Small intestine (tissue), 7 donors: ENCODE data around the gene GPR152. TPM values are rescaled to one million over a fixed set of nuclear protein-coding genes. Genes with fewer than 3 reads are reported as not detected.

ENCODE experiments used
- DNase-seq, 2 donors: peaks; one replicate each; pipeline versions ENCODE4 v3.0.0 to v3.0.0-alpha.2; 2013
- FAIRE-seq: peaks from 2 replicates; lab custom pipeline; 2012; peaks lifted over from hg19 to GRCh38; lab: Jason Lieb, UNC
- H3K27ac ChIP-seq, 3 donors: one replicate each; pipeline ENCODE4 v1.5.1; 2013; ENCODE audit warnings: low read length in 2 of 3, mild to moderate bottlenecking in 2 of 3, control low read depth in 1 of 3, inconsistent platforms in 1 of 3, low read depth in 1 of 3, moderate library complexity in 1 of 3
- H3K27me3 ChIP-seq, 3 donors: one replicate each; pipeline ENCODE4 v1.6.1; 2013; ENCODE audit warnings: low read length in 3 of 3, inconsistent platforms in 1 of 3; ENCODE audit not compliant: control insufficient read depth in 3 of 3, insufficient read depth in 3 of 3
- H3K36me3 ChIP-seq, 3 donors: one replicate each; pipeline ENCODE4 v1.6.1; 2013; ENCODE audit warnings: low read length in 3 of 3, inconsistent platforms in 1 of 3, low read depth in 1 of 3, mild to moderate bottlenecking in 1 of 3, moderate library complexity in 1 of 3; ENCODE audit not compliant: control insufficient read depth in 3 of 3, insufficient read depth in 2 of 3
- H3K4me1 ChIP-seq, 3 donors: one replicate each; pipeline ENCODE4 v1.6.1; 2013; ENCODE audit warnings: low read length in 2 of 3, inconsistent platforms in 1 of 3, low read depth in 1 of 3, mild to moderate bottlenecking in 1 of 3, moderate library complexity in 1 of 3; ENCODE audit not compliant: control insufficient read depth in 3 of 3, insufficient read depth in 2 of 3
- H3K4me3 ChIP-seq, 3 donors: one replicate each; pipeline ENCODE4 v1.5.1; 2013; ENCODE audit warnings: low read length in 3 of 3, control low read depth in 1 of 3, inconsistent platforms in 1 of 3, low read depth in 1 of 3, mild to moderate bottlenecking in 1 of 3, moderate library complexity in 1 of 3
- H3K9me3 ChIP-seq, 2 donors: one replicate each; pipeline ENCODE4 v1.6.1; 2013; ENCODE audit warnings: low read depth in 1 of 2, low read length in 1 of 2; ENCODE audit not compliant: control insufficient read depth in 2 of 2, insufficient read depth in 1 of 2
- WGBS, 3 donors: extraction: QIAGEN DNeasy Blood & Tissue Kit; methylation state at CpG; one replicate each; pipeline ENCODE4 v1.1.7; 2013; 5-methylcytosine and 5-hydroxymethylcytosine counted together
- polyA plus RNA-seq, 4 donors: library from polyadenylated mRNA; stranded (reverse) in 3 of 4; unstranded in 1 of 4; fragments of 200-250 nt in 3 of 4; fragments of 120-200 nt in 1 of 4; gene quantifications; one replicate each; pipeline versions ENCODE4 v1.2.1 to v1.2.3, GENCODE V29; 2013
- donor health status: healthy with polysubstance abuse.
- donor health status: control.
- donor health status: control.
- donor health status: Bipolar disorder and iron deficiency.
- donor health status: healthy.

The GPR152 gene
- polyA plus RNA-seq, 4 donors, result 0.04 TPM; not detected in 3

GRCh38 chr11:67464411-67465188 is 12.1 kb upstream of the GPR152 start:
- H3K9me3 ChIP-seq, result no peaks in the 10 kb centered on the region
- H3K4me1 ChIP-seq, result peaks cover 2 to 36% (median 7%) of the 10 kb centered on the region in 3 donors
- DNase-seq (peak; percentile 92), FAIRE-seq (no peak)
- no peaks in the 10 kb centered on the region for H3K27me3 ChIP-seq
- peak overlapping the region; percentile 55 to 95 (median 84) for H3K4me3 ChIP-seq
- peaks cover 0 to 33% (median 0%) of the 10 kb centered on the region in 3 donors for H3K36me3 ChIP-seq
- WGBS, 3 donors, result 6 to 11% (median 10%) methylated on average over 37 to 56 of the region's 56 CpGs
- peak overlapping the region; percentile 88 to 95 (median 93) for H3K27ac ChIP-seq

GRCh38 chr11:67463680-67464410 is 11.3 kb upstream of the GPR152 start:
- H3K27me3 ChIP-seq, result no peaks in the 10 kb centered on the region

GRCh38 chr11:67463186-67463585 is 10.7 kb upstream of the GPR152 start:
- Histone ChIP-seq H3K9me3 (no peaks in the 10 kb centered on the region), H3K4me1 (peaks cover 2 to 32% (median 7%) of the 10 kb centered on the region in 3 donors), H3K27me3 (no peaks in the 10 kb centered on the region), H3K36me3 (peaks cover 0 to 35% (median 0%) of the 10 kb centered on the region in 3 donors), H3K4me3 (no peak overlapping the region), H3K27ac (no peak overlapping the region)
- WGBS, 3 donors, result 64 to 83% (median 77%) methylated on average over 10 of the region's 10 CpGs
- no peak for FAIRE-seq
- no peak for DNase-seq

More at GRCh38 chr11:67463680-67464410, 11.3 kb upstream of the GPR152 start:
- Histone ChIP-seq H3K4me3 (peak overlapping the region in 2 of 3 donors; percentile 84 to 95), H3K27ac (peak overlapping the region; percentile 73 to 95 (median 93)), H3K36me3 (peaks cover 0 to 34% (median 0%) of the 10 kb centered on the region in 3 donors), H3K9me3 (no peaks in the 10 kb centered on the region), H3K4me1 (peaks cover 2 to 34% (median 7%) of the 10 kb centered on the region in 3 donors)
- DNase-seq (peak in 1 of 2 donors; percentile 91), FAIRE-seq (no peak)
- WGBS, 3 donors, result 46 to 73% (median 61%) methylated on average over 19 to 20 of the region's 20 CpGs

- Histone ChIP-seq H3K27ac (no peak overlapping the region), H3K4me3 (no peak overlapping the region), H3K9me3 (no peaks in the 10 kb centered on the region), H3K36me3 (peaks cover 0 to 7% (median 0%) of the 10 kb centered on the region in 3 donors), H3K4me1 (no peaks in the 10 kb centered on the region), H3K27me3 (peaks cover 0 to 3% (median 0%) of the 10 kb centered on the region in 3 donors)
- DNase-seq, result no peak
- 88 to 94% (median 91%) methylated on average over 18 to 19 of the region's 19 CpGs for WGBS, 3 donors
- no peak for FAIRE-seq
Observed at GRCh38 chr11:67458266-67458665, 5.7 kb upstream of the GPR152 start.

- DNase-seq (no peak), FAIRE-seq (no peak)
- H3K27ac ChIP-seq, result no peak overlapping the region
- peaks cover 0 to 2% (median 0%) of the 10 kb centered on the region in 3 donors for H3K36me3 ChIP-seq
- peaks cover 0 to 3% (median 0%) of the 10 kb centered on the region in 3 donors for H3K27me3 ChIP-seq
- no peaks in the 10 kb centered on the region for H3K9me3 ChIP-seq
- no peaks in the 10 kb centered on the region for H3K4me1 ChIP-seq
- no peak overlapping the region for H3K4me3 ChIP-seq
- 91 to 95% (median 94%) methylated on average over 12 of the region's 12 CpGs for WGBS, 3 donors
Observed at GRCh38 chr11:67457453-67457852, 4.9 kb upstream of the GPR152 start.

- H3K27me3 ChIP-seq, result peaks cover 0 to 3% (median 0%) of the 10 kb centered on the region in 3 donors
- peaks cover 0 to 2% (median 0%) of the 10 kb centered on the region in 3 donors for H3K36me3 ChIP-seq
- no peak overlapping the region for H3K4me3 ChIP-seq
- H3K9me3 ChIP-seq, result no peaks in the 10 kb centered on the region
- FAIRE-seq (no peak), DNase-seq (no peak)
- H3K27ac ChIP-seq, result no peak overlapping the region
- WGBS, 3 donors, result 87 to 89% (median 89%) methylated on average over 21 to 25 of the region's 25 CpGs
- H3K4me1 ChIP-seq, result no peaks in the 10 kb centered on the region
Observed at GRCh38 chr11:67456068-67456705, 3.7 kb upstream of the GPR152 start.

- no peaks in the 10 kb centered on the region for H3K4me1 ChIP-seq
- FAIRE-seq (no peak), DNase-seq (no peak)
- 89 to 95% (median 89%) methylated on average over 3 of the region's 3 CpGs for WGBS, 3 donors
- H3K27me3 ChIP-seq, result peaks cover 0 to 3% (median 0%) of the 10 kb centered on the region in 3 donors
- H3K27ac ChIP-seq, result no peak within 1 kb of the TSS
- peaks cover 0 to 2% (median 0%) of the 10 kb centered on the region in 3 donors for H3K36me3 ChIP-seq
- no peaks in the 10 kb centered on the region for H3K9me3 ChIP-seq
- no peak within 1 kb of the TSS for H3K4me3 ChIP-seq
Observed at GRCh38 chr11:67455054-67455453, 2.5 kb upstream of the GPR152 start, which contains the start of gene CABP4. CABP4 (plus strand) TSS chr11:67455354; CDS start chr11:67455424, 70 bp downstream.
